ENCODE results near the gene RNF149.

RNF149 gene

DNA sequence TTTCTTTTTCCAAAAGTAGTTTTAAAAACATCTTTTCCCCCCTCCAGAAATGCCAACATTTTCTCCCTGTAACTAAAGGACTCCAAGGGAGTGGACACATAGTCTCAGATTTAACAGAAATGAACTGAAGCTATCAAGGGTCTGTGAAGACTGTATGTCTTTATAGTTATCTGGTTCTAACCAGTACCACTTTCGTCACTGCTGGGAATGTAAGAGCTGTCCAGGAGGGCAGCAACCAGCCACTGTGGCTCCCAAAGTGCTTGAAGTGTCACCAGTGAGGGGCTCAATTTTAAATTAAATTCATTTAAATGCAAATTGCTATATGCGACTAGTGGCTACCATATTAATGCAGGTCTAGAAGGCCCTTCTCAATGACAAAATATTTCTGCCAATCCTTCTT, 15.0 kb downstream of the RNF149 start:
- DNase-seq = no peak

DNA sequence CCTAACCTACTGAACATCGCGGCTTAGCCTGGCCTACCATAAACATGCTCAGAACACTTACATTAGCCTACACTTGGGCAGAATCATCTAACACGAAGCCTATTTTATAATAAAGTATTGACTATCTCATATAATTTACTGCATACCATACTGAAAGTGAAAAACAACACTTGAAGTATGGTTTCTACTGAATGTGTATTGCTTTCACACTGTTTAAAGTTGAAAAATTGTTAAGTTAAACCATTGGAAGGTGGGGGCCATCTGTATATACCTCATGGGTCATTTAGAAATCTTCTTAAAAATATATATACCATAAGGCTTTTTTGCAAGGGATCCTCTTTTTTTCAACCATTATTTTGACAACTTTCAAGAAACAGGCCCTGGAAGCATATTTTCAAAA, 16.5 kb downstream of the RNF149 start:
- no peak for DNase-seq

- DNase-seq = no peak
These were observed 17.8 kb downstream of the RNF149 start for GRCh38 chr2:101290711-101291110.

GRCh38 chr2:101287303-101287702, 21.2 kb downstream of the RNF149 start:
- no peak for DNase-seq

DNA sequence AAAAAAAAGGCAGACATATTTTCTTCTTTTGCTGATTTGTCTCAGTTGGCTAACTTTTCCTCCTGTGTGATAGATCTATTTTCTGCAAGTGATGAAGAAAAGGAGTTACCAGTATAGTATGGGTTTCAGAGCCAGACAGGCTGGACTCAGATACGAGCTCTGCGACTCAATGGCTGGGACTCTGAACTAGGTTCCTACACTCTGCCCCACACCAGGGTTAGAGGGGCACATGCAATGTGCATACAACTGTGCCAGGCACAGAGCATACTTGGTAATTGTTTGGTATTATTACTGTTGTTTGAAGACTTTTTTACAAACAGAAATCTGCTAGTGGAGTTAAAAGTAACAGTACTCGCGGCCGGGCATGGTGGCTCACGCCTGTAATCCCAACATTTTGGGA, 21.8 kb downstream of the RNF149 start:
- no peak for DNase-seq

DNA sequence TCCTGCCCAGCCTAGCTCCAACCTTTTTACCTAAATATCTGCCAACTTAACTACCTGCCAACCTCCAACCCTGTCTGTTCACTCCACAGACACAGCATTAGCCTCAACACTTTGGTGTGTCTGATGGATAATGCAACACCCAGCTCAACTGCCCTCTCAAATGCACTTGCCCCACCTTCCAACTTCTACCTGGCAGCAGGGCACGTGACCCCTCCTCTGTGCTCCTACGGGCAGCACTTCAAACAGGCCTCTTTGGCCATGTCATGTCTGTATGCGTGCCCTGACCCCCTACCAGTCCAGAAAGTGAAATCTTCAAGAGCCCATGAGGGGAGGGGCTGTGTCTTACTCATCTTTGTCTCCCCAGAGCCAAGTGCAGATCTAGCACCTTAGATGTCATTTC, 25.5 kb downstream of the RNF149 start:
- DNase-seq = no peak

DNA sequence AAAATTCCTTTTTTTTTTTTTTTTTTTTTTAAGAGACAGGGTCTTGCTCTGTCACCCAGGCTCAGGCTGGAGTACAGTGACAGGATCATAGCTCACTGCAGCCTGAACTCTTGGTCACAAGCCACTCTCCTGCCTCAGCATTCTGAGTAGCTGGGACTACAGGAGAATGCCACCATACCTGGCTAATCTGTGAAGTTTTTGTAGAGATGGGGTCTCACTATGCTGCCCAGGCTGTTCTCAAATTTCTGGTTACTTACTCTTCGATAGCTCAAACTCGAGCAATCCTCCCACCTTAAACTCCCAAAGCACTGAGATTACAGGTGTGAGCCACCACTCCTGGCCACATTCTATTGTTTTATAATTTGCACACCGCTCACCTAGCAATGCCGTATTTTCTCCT, 27.0 kb downstream of the RNF149 start:
- no peak for DNase-seq

- DNase-seq = no peak
These were observed 29.6 kb downstream of the RNF149 start for GRCh38 chr2:101278925-101279324.

DNA sequence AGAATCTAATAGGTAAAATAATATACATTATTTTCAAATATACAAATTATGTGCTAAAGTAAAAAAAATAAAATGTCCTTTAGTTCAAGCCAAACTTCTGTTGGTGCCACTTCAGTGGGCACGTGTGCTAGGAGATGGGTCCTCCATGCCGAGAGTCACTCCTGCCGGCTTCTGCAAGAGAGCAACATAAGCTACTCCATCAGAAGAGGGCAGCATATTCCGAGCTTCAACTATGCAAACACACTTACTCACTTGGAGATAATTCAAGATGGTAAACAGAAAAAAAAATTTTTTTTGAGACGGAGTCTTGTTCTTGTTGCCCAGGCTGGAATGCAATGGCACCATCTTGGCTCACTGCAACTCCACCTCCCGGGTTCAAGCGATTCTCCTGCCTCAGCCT, 31.4 kb downstream of the RNF149 start:
- DNase-seq = no peak

GRCh38 chr2:101274142-101274541, 34.4 kb downstream of the RNF149 start:
- no peak for DNase-seq

DNA sequence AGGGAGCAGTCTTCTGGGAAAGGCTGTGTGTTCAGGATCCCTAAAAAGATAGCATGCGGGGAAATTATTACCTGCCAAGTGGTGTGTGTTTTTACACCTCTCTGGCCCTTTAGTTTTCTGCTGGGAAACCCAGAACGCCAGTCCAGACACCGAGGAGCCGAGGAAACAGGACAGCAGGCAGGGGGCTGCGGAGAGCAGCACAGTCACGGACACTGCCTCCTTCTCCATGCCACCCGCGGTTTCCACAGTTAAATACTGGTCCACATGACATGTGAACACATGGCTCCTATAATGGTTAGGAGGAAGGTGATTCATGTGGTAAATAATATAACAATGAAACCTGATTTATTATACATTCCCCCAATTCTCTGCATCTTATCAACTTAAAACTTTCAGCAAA, 35.4 kb downstream of the RNF149 start:
- no peak for DNase-seq

DNA sequence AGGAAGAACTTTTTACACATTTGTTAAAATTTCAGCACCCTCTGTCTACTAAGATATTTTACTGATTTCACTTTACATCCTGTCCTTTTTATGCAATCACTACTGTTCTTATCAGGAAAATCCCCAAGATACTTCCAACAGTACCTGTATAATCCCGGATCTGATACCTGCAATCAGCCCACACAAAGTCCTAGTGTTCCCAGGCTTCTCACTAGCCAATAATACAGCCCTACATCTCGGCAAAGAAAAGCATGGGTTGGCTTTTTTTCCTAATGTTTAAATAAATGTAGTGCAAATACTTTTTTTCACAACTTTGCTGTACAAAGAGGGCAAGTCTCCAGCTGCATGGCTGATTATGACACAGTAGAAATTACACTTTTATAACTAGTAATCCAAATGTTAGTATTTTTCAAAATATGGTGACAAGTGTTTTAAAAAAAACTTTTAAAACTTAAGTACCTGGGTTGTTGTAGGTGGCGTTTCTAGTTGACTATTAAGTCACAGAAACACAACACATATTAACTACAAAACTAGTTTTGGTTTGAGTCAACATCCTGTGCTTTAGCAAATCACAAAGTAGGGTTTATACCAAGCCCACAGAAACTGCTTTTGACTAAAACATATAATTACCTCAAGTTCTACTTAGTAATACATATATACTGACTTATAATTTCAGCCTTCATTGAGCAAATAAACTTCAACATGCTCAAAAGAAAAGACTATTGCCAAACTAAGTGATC, 36.3 kb downstream of the RNF149 start:
- DNase-seq = no peak

GRCh38 chr2:101270700-101271259, 37.7 kb downstream of the RNF149 start:
- no peak for DNase-seq

DNA sequence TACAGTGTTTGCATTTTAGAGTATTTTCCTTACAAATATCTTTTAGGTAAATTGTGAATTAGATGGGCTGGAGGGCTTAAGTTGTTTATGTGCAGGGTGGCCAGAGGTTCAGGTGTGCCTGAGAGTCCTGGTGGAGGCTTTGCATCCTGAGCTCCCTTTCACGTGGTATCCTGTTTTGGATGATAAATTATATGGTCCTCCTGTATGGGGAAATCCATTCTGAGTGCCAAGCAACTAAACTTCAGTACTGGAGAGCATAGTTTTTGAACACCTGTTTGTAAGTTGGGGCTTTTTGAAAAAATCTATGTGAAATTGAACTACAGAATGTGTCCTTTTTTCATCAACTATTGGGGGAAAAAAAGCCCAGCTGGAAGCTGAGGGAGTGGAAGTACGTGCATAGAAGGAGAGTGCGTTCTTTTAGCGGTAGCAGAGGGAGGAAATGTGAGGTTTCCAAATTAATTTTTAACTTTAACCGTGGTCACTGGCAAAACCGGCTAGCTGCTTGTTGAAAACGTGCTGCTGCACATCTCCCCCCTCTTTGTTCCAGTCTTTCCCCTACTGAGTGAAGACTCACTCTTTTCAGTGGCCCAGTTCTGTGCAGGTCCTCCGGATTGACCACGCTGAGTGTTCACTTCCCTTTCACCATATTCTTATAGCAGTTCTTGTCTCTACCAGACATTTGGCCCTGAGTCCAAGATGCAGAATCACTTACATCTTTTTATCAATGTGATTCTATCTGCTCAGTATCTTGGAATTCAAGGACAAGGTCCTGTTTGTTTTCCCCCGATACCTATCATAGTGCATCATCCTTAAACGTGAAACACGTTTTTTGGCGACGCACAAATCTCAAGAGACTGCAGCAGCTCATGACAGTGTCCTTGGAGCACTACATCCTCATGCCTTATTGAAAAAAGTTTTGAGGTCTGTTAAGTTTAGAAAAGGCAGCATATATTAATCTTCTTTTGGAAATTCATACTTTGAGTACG, 40.5 kb downstream of the RNF149 start:
- DNase-seq = no peak

DNA sequence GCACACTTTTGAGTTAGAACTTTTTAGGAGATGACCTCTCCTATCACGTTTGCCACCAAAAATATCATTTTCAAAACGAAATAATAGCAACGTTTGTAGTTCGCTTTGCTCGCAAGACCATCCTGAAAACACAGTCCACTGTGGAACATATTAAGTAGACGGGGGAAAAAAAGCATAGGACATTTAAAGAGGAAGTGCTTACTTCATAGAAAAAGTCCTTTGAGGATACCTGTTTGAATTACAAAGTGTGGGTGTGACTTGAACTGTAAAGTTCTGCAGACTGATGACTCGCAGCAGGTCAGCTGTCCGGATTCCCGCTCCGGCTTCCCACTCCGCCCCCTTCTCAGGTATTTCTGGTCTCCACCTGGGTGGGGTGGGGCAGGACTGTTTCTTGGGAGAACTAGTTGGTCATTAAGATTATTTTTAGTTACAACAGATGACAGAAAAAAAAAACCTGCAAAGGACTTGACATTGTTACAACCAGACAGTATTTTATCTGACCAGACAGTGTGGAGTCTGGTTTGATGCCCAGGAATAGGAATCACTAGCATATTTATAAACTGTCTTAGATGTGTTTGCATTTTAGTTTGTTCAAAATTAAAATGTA, 42.5 kb downstream of the RNF149 start:
- no peak for DNase-seq

- no peak for DNase-seq
These were observed 44.1 kb downstream of the RNF149 start for GRCh38 chr2:101264360-101264939.

DNA sequence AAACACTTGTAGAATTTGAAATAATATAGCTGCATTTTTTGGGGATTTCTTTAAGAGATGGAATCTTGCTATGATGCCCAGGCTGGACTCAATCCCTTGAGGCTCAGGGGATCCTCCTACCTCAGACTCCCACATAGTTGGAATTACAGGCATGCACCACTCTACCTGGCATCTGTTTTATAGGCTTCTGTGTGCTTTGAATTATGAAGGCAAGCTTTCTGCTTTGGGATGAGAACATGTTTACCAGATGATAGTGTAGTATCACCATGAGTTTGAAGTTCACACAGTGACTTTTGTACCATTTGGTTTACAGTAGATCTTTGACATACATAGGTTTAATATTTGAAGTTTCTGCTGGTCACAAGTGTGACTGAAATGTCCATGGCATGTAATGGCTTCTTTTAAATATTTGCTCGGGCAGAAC, 45.1 kb downstream of the RNF149 start:
- no peak for DNase-seq

DNA sequence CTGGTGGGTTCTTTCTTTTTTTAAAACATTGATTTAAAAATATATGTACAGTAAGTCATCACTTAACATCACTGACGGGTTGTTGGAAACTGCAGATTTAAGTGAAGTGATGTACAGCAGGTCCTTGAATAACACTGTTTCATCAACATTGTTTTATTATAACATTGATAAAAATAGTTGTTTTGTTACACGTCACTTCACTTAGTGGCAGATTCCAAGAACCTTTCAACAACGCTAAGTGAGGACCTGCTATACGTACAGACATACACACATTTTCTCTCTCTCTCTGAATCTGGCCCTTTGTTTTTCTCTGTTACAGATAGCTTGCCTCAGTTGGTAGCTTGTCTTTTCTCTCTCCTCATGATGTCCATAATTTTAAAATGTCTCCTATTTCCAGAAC, 46.4 kb downstream of the RNF149 start:
- DNase-seq = no peak

DNA sequence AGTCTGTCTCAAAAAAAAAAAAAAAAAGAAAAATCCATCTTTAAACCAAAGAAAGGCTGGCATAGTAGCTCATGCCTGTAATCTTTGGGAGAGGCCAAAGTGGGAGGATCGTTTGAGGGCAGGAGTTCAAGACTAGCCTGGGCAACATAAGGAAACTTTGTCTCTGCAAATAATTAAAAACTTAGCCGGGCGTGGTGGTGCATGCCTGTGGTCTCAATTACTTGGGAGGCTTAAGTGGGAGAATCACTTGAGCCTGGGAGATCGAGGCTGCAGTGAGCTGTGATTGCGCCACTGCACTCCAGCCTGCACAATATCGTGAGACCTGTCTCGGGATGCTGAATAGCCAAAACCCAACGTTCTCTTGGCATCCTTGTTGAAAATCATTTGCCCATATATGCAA, 49.7 kb downstream of the RNF149 start:
- DNase-seq = no peak

DNA sequence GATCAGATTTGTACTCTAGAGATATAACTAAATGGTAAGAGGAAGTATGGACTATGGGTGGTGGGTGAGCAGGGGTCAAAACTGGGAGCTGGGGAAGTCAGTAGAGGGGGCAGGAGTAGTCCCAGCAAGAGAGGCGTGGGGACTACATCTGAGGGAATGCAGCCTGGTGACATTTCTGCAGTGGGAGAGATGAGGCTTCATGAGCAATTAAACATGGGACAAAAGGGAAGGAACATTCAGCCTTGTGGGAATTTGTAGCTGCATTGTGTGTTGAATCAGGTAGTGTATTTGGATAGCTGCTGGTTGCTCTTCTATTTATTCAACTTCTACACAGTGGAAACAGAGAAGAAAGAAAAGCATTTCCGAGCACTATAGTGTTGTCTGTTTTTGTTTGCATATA, 52.2 kb downstream of the RNF149 start:
- no peak for DNase-seq

GRCh38 chr2:101255501-101255900, 53.0 kb downstream of the RNF149 start:
- DNase-seq = no peak

DNA sequence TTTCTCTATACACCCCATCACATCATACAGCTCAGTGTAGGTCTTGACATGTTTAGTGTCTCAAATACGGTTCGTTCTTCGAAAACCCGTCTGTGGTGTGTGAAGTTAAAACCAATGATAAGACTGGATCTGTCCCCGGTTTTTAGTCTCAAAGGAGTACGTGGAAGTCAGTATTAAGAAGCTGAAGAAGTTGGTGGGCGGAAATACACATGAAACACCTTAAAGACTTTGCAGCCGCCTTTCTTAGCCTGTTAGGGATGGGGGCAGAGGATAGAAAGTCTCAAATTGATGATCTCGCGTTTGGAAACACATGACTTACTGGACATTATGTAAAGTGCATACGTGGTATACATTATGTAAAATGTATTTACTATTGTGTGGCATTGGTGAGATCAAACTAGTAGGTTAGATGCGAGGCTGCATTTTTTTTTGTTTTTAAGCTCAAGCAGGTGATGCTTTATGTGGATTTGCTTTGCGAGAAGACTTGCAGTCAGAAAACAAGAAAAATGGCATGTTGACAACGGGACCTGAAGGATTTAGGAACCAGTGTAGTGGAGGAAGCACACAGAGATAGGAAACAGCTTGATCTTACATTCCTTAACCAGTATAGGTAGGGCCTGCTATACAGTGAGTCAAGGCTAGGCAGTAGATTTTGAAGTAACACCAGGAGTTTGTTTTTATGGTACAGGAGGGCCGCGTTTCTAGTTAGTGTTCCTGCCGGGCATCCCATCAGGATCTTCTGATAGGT, 54.6 kb downstream of the RNF149 start:
- DNase-seq = no peak

Data from NCI-H1930 (cell line).